Lower leg skin (tissue), 4 donors: ENCODE results near the gene FBXL19. TPM values are rescaled to one million over a fixed set of nuclear protein-coding genes. Genes with fewer than 3 reads are reported as not detected.

Experiments
- DNase-seq, 2 donors: peaks; one replicate each; pipeline ENCODE4 v3.0.0-alpha.2; 2019; ENCODE audit warnings: low spot score in 2 of 2
- H3K4me3 ChIP-seq: fragments of 200-600 bp; sonication (generic); 2 replicates; pipeline ENCODE4 v1.5.1; 2017; ENCODE audit warnings: mild to moderate bottlenecking, low read depth; ENCODE audit not compliant: poor library complexity, severe bottlenecking
- CTCF ChIP-seq, 3 donors: fragments of 450-650 bp; IDR thresholded peaks; one replicate each; pipeline ENCODE4 v1.5.1; 2016; ENCODE audit warnings: antibody characterized with exemption in 3 of 3, mild to moderate bottlenecking in 3 of 3, moderate library complexity in 2 of 3
- POLR2A ChIP-seq, 2 donors: fragments of 450-650 bp; IDR thresholded peaks; one replicate each; pipeline ENCODE4 v1.6.1; 2016 to 2017; ENCODE audit warnings: antibody characterized with exemption in 2 of 2, mild to moderate bottlenecking in 1 of 2, moderate library complexity in 1 of 2
- WGBS, 2 donors: methylation state at CpG; one replicate each; pipeline ENCODE4 v1.1.5; 2018; 5-methylcytosine and 5-hydroxymethylcytosine counted together
- intact Hi-C: fragments of 100-400 bp; cut with DNase I; formaldehyde crosslinking; loops from one replicate; pipeline ENCODE4 v1.15.0; 2023; ENCODE audit warnings: low total_unique reads
- total RNA-seq, 4 donors: library from RNA; depleted of rRNA; stranded (reverse); fragments of >200 nt; gene quantifications; one replicate each; pipeline ENCODE4 v1.1.0, GENCODE V29; 2016

FBXL19 gene
- total RNA-seq, 4 donors from 2014 or later, result 17.7 to 25.1 (median 22.1) TPM

- peak overlapping the region; percentile 75 for H3K4me3 ChIP-seq
- DNase-seq, result no peak
- TF ChIP-seq POLR2A (IDR thresholded peaks at IDR 0.05) (no peak), CTCF (IDR thresholded peaks at IDR 0.05) (no peak)
- intact Hi-C loops, result no loop called here
- WGBS, 2 donors, result 9 to 14% methylated on average over 35 to 45 of the region's 55 CpGs
Measured at GRCh38 chr16:30958175-30959079, 35.1 kb downstream of the FBXL19 start.

- 87 to 97% methylated on average over 11 of the region's 11 CpGs for WGBS, 2 donors
- H3K4me3 ChIP-seq, result no peak overlapping the region
- TF ChIP-seq POLR2A (IDR thresholded peaks at IDR 0.05), result no peak
- TF ChIP-seq CTCF (IDR thresholded peaks at IDR 0.05), result no peak
- intact Hi-C loops, result no loop called here
- DNase-seq, result no peak
Measured at GRCh38 chr16:30961384-30961783, 38.0 kb downstream of the FBXL19 start.

DNA sequence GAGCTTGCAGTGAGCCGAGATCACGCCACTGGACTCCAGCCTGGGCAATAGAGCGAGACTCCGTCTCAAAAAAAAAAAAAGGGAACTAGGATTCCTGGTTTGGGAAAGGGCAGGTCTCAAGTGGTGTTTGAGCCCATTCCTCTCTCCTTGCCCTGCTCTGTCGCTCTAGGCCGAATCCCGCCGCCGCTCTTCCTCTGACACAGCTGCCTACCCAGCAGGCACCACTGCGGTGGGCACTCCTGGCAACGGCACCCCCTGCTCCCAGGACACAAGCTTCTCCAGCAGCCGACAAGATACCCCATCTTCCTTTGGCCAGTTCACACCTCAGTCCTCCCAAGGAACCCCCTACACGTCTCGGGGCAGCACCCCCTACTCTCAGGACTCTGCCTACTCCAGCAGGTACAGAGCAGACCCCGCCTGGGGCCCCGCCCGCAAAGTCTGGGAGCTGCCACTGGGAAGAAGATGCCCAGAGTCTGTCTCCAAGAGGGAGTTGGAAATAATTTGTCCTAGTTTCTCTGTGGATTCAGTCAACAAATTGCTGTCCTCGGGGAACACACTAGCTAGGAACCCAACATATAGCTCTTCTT, 40.6 kb downstream of the FBXL19 start:
- no peak for TF ChIP-seq CTCF (IDR thresholded peaks at IDR 0.05)
- no peak for TF ChIP-seq POLR2A (IDR thresholded peaks at IDR 0.05)
- intact Hi-C loops, result no loop called here
- no peak overlapping the region for H3K4me3 ChIP-seq
- no peak for DNase-seq
- WGBS, 2 donors, result 92 to 93% methylated on average over 18 of the region's 18 CpGs

GRCh38 chr16:30964574-30965226, 41.3 kb downstream of the FBXL19 start:
- 87 to 90% methylated on average over 33 of the region's 33 CpGs for WGBS, 2 donors
- TF ChIP-seq POLR2A (IDR thresholded peaks at IDR 0.05), result no peak
- TF ChIP-seq CTCF (IDR thresholded peaks at IDR 0.05), result no peak
- DNase-seq, result no peak
- intact Hi-C loops, result no loop called here
- no peak overlapping the region for H3K4me3 ChIP-seq

- no peak overlapping the region for H3K4me3 ChIP-seq
- TF ChIP-seq POLR2A (IDR thresholded peaks at IDR 0.05) (no peak), CTCF (IDR thresholded peaks at IDR 0.05) (no peak)
- intact Hi-C loops, result no loop called here
- no peak for DNase-seq
- WGBS, 2 donors, result 87 to 91% methylated on average over 15 of the region's 15 CpGs
Measured at GRCh38 chr16:30965436-30965835, 42.1 kb downstream of the FBXL19 start.
